H9 (cell line): ENCODE measurements around the gene ODAD2. TPM values are rescaled to one million over a fixed set of nuclear protein-coding genes. Genes with fewer than 3 reads are reported as not detected.

Experiments
- DNase-seq: peaks from one replicate; pipeline ENCODE4 v3.0.0-alpha.2; 2017
- H2AFZ ChIP-seq: one replicate; pipeline ENCODE4 v1.6.1; 2013; ENCODE audit warnings: mild to moderate bottlenecking, low read length, control low read depth, moderate library complexity
- H2AK5ac ChIP-seq: 2 replicates; pipeline ENCODE4 v1.6.1; 2013; ENCODE audit warnings: low read length, control low read depth, mixed read lengths; ENCODE audit not compliant: insufficient read length
- H2BK120ac ChIP-seq: one replicate; pipeline ENCODE4 v1.6.1; 2013; ENCODE audit warnings: low read depth, mild to moderate bottlenecking, low read length, control low read depth, inconsistent platforms; ENCODE audit not compliant: poor library complexity, severe bottlenecking
- H2BK12ac ChIP-seq: 2 replicates; pipeline ENCODE4 v1.6.1; 2013; ENCODE audit warnings: low read length, control low read depth, mixed read lengths, low read depth; ENCODE audit not compliant: insufficient read length
- H2BK15ac ChIP-seq: 2 replicates; pipeline ENCODE4 v1.6.1; 2013; ENCODE audit warnings: low read depth, low read length, control low read depth
- H2BK20ac ChIP-seq: one replicate; pipeline ENCODE4 v1.6.1; 2013; ENCODE audit warnings: low read depth, mild to moderate bottlenecking, low read length, control low read depth, inconsistent platforms; ENCODE audit not compliant: poor library complexity, severe bottlenecking
- H2BK5ac ChIP-seq: 2 replicates; pipeline ENCODE4 v1.6.1; 2013; ENCODE audit warnings: low read length, control low read depth, mixed read lengths; ENCODE audit not compliant: insufficient read length
- H3K14ac ChIP-seq: 2 replicates; pipeline ENCODE4 v1.6.1; 2013; ENCODE audit warnings: low read length, control low read depth; ENCODE audit not compliant: insufficient read depth
- H3K18ac ChIP-seq: 2 replicates; pipeline ENCODE4 v1.6.1; 2013; ENCODE audit warnings: low read depth, mild to moderate bottlenecking, mixed read lengths, low read length, control low read depth; ENCODE audit not compliant: insufficient read length
- H3K23ac ChIP-seq: 2 replicates; pipeline ENCODE4 v1.6.1; 2013; ENCODE audit warnings: low read length, control low read depth, mixed read lengths, low read depth; ENCODE audit not compliant: insufficient read length
- H3K23me2 ChIP-seq: 2 replicates; pipeline ENCODE4 v1.6.1; 2013; ENCODE audit warnings: low read depth, mild to moderate bottlenecking, mixed read lengths, low read length, control low read depth; ENCODE audit not compliant: insufficient read length, poor library complexity, severe bottlenecking
- H3K27ac ChIP-seq: 2 replicates; pipeline ENCODE4 v1.5.1; 2013; ENCODE audit warnings: low read length, control low read depth, mixed read lengths, low read depth; ENCODE audit not compliant: insufficient read length
- H3K27me3 ChIP-seq: 2 replicates; pipeline ENCODE4 v1.6.1; 2013; ENCODE audit warnings: low read length, control low read depth, inconsistent platforms; ENCODE audit not compliant: insufficient read depth
- H3K4ac ChIP-seq: 2 replicates; pipeline ENCODE4 v1.6.1; 2013; ENCODE audit warnings: low read depth, mild to moderate bottlenecking, control low read depth, inconsistent platforms, low read length, moderate library complexity
- H3K4me1 ChIP-seq: 2 replicates; pipeline ENCODE4 v1.6.1; 2013; ENCODE audit warnings: low read length, control low read depth, inconsistent platforms; ENCODE audit not compliant: insufficient read depth
- H3K4me2 ChIP-seq: 2 replicates; pipeline ENCODE4 v1.6.1; 2013; ENCODE audit warnings: low read length, control low read depth, mixed read lengths; ENCODE audit not compliant: insufficient read length, insufficient read depth
- H3K56ac ChIP-seq: 2 replicates; pipeline ENCODE4 v1.6.1; 2013; ENCODE audit warnings: low read depth, mild to moderate bottlenecking, mixed read lengths, low read length, control low read depth; ENCODE audit not compliant: insufficient read length
- H3K79me1 ChIP-seq: 2 replicates; pipeline ENCODE4 v1.6.1; 2013; ENCODE audit warnings: low read depth, mild to moderate bottlenecking, moderate library complexity, low read length, control low read depth, inconsistent platforms; ENCODE audit not compliant: insufficient read depth, poor library complexity, severe bottlenecking
- H3K79me2 ChIP-seq: 2 replicates; pipeline ENCODE4 v1.6.1; 2013; ENCODE audit warnings: low read length, control low read depth, inconsistent platforms; ENCODE audit not compliant: insufficient read depth
- H3K9ac ChIP-seq: 2 replicates; pipeline ENCODE4 v1.6.1; 2013; ENCODE audit warnings: low read length, control low read depth, mixed read lengths; ENCODE audit not compliant: insufficient read length; ENCODE audit errors: extremely low read depth
- H3K9me3 ChIP-seq: one replicate; pipeline ENCODE4 v1.6.1; 2013; ENCODE audit warnings: low read depth, low read length, inconsistent platforms; ENCODE audit not compliant: control insufficient read depth
- H3T11ph ChIP-seq: one replicate; pipeline ENCODE4 v1.6.1; 2013; ENCODE audit warnings: mild to moderate bottlenecking, low read length, control low read depth, inconsistent platforms
- H4K20me1 ChIP-seq: one replicate; pipeline ENCODE4 v1.6.1; 2013; ENCODE audit not compliant: control insufficient read depth, insufficient read length, insufficient read depth
- H4K5ac ChIP-seq: 2 replicates; pipeline ENCODE4 v1.6.1; 2013; ENCODE audit warnings: low read depth, mild to moderate bottlenecking, mixed read lengths, low read length, control low read depth; ENCODE audit not compliant: insufficient read length
- H4K8ac ChIP-seq: replicated peaks from 2 replicates; pipeline ENCODE4 v1.6.1; 2013; ENCODE audit warnings: low read length, control low read depth, mixed read lengths, low read depth; ENCODE audit not compliant: insufficient read length
- H4K91ac ChIP-seq: 2 replicates; pipeline ENCODE4 v1.6.1; 2013; ENCODE audit warnings: low read depth, mild to moderate bottlenecking, moderate library complexity, mixed read lengths, low read length, control low read depth; ENCODE audit not compliant: insufficient read length
- H3K27ac Mint-ChIP-seq, 3 experiments: 2 replicates in 2 of 3; 3 replicates in 1 of 3; pipeline ENCODE4 v1.8.0; 2020 to 2021; ENCODE audit warnings: mixed read lengths in 3 of 3, mild to moderate bottlenecking in 1 of 3, moderate library complexity in 1 of 3
- H3K27me3 Mint-ChIP-seq: 2 replicates; pipeline ENCODE4 v1.8.0; 2021; ENCODE audit warnings: low read depth, mild to moderate bottlenecking, moderate library complexity, mixed read lengths
- H3K36me3 Mint-ChIP-seq, 3 experiments: 2 replicates in 2 of 3; 3 replicates in 1 of 3; pipeline ENCODE4 v1.8.0; 2020 to 2021; ENCODE audit warnings: low read depth in 3 of 3, mixed read lengths in 3 of 3; ENCODE audit not compliant: insufficient read depth in 1 of 3
- H3K4me1 Mint-ChIP-seq, 2 experiments: 2 replicates each; pipeline ENCODE4 v1.8.0; 2020; ENCODE audit warnings: mixed read lengths in 2 of 2
- H3K4me3 Mint-ChIP-seq, 2 experiments: 2 replicates in 1 of 2; 3 replicates in 1 of 2; pipeline ENCODE4 v1.8.0; 2020 to 2021; ENCODE audit warnings: mild to moderate bottlenecking in 2 of 2, mixed read lengths in 2 of 2, moderate library complexity in 1 of 2
- H3K9me3 Mint-ChIP-seq, 2 experiments: 2 replicates in 1 of 2; 3 replicates in 1 of 2; pipeline ENCODE4 v1.8.0; 2020; ENCODE audit warnings: mild to moderate bottlenecking in 2 of 2, mixed read lengths in 2 of 2, moderate library complexity in 1 of 2
- WGBS: extraction: QIAGEN DNeasy Blood & Tissue Kit; methylation state at CpG from one replicate; pipeline ENCODE4 v1.1.7; 2013; ENCODE audit warnings: missing lambda C conversion rate, low lambda C conversion rate, mixed read lengths; ENCODE audit not compliant: insufficient read length; ENCODE audit errors: extremely low coverage; 5-methylcytosine and 5-hydroxymethylcytosine counted together
- total RNA-seq: library from RNA; stranded (reverse); gene quantifications from 2 replicates; pipeline ENCODE4 v1.2.1, GENCODE V29; 2021
- TF ChIP-seq, protein P1 (sequence below): fragments of 200-600 bp; sonication (generic); conservative IDR thresholded peaks from 3 replicates; pipeline ENCODE4 v1.8.0; 2021; ENCODE audit warnings: antibody characterized with exemption, mild to moderate bottlenecking

The ODAD2 gene
- total RNA-seq, 1 experiment from 2014 or later: 4.5 TPM

- no CpG with 5 or more reads among the region's 2 CpGs for WGBS
- H3K23me2 ChIP-seq: no peaks in the 10 kb centered on the region
- no peak overlapping the region for H3K18ac ChIP-seq
- H3K9ac ChIP-seq: no peak overlapping the region
- H2BK15ac ChIP-seq: no peak overlapping the region
- TF ChIP-seq, protein P1, sequence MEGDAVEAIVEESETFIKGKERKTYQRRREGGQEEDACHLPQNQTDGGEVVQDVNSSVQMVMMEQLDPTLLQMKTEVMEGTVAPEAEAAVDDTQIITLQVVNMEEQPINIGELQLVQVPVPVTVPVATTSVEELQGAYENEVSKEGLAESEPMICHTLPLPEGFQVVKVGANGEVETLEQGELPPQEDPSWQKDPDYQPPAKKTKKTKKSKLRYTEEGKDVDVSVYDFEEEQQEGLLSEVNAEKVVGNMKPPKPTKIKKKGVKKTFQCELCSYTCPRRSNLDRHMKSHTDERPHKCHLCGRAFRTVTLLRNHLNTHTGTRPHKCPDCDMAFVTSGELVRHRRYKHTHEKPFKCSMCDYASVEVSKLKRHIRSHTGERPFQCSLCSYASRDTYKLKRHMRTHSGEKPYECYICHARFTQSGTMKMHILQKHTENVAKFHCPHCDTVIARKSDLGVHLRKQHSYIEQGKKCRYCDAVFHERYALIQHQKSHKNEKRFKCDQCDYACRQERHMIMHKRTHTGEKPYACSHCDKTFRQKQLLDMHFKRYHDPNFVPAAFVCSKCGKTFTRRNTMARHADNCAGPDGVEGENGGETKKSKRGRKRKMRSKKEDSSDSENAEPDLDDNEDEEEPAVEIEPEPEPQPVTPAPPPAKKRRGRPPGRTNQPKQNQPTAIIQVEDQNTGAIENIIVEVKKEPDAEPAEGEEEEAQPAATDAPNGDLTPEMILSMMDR: no peak
- H3K4ac ChIP-seq: no peak overlapping the region
- H3K14ac ChIP-seq: no peak overlapping the region
- Mint-ChIP-seq H3K27me3 (no peaks in the 10 kb centered on the region), H3K36me3 (no peaks in the 10 kb centered on the region), H3K4me1 (peaks cover 0 to 2% of the 10 kb centered on the region in 2 experiments; a peak in 2 of 4 replicates), H3K4me3 (no peak overlapping the region), H3K9me3 (no peaks in the 10 kb centered on the region), H3K27ac (no peak overlapping the region)
- no peak overlapping the region for H3K27ac ChIP-seq
- no peak overlapping the region for H2BK20ac ChIP-seq
- H3K23ac ChIP-seq: no peak overlapping the region
- no peak overlapping the region for H2AK5ac ChIP-seq
- no peak overlapping the region for H4K5ac ChIP-seq
- no peak overlapping the region for H4K91ac ChIP-seq
- H2AFZ ChIP-seq: no peak overlapping the region
- H3K9me3 ChIP-seq: no peaks in the 10 kb centered on the region
- no peak overlapping the region for H3K4me2 ChIP-seq
- no peak overlapping the region for H3K56ac ChIP-seq
- H3K27me3 ChIP-seq: no peaks in the 10 kb centered on the region
- H3K79me2 ChIP-seq: no peaks in the 10 kb centered on the region
- H3T11ph ChIP-seq: no peak overlapping the region
- H2BK12ac ChIP-seq: no peak overlapping the region
- no peak overlapping the region for H4K8ac ChIP-seq
- H3K4me1 ChIP-seq: no peaks in the 10 kb centered on the region
- no peak overlapping the region for H2BK120ac ChIP-seq
- H3K79me1 ChIP-seq: no peaks in the 10 kb centered on the region
- no peak overlapping the region for H2BK5ac ChIP-seq
- DNase-seq: no peak
- no peaks in the 10 kb centered on the region for H4K20me1 ChIP-seq
These were observed 183.0 kb downstream of the ODAD2 start for GRCh38 chr10:27815846-27816245.
